ENCODE measurements around the gene BTBD16.

The BTBD16 gene

DNA sequence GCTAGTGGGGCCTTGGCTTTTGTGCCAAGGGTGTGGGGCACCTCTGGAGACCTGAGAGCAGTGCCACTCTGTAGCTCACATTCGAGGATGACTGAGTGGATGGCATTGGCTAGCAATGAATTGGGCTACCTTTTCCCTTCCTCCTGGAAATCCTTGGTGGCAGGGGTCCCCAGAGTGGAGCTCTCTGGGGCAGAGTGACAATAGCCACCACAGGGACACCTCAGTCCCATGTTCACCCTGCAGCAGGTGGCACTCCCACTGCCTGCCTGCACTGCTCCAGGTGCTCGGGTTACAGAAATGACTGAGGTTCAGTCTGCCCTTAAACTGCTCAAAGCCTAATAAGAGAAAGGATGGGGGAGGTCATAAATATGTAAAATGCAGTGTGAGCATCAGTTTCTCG, 17.8 kb downstream of the BTBD16 start:
- no peaks in the 10 kb centered on the region for H3K79me1 ChIP-seq (ENCODE audit: low read length)
- no peak overlapping the region for H2AFZ ChIP-seq (ENCODE audit: insufficient read depth, low read length, poor library complexity)
- H3K4me3 ChIP-seq (ENCODE audit: low read depth, low read length): no peak overlapping the region
- no peaks in the 10 kb centered on the region for H3K27me3 ChIP-seq (ENCODE audit: insufficient read depth, low read length)
- no peak overlapping the region for H3K23ac ChIP-seq (ENCODE audit: low read length)
- peaks cover 4 to 7% of the 10 kb centered on the region in 2 experiments for H3K4me1 ChIP-seq (ENCODE audit: control insufficient read depth in 1 of 2, insufficient read depth in 2 of 2, low read length in 2 of 2)
- no peak overlapping the region for H2BK120ac ChIP-seq (ENCODE audit: insufficient read depth, low read length, poor library complexity)
- no peaks in the 10 kb centered on the region for H3K79me2 ChIP-seq (ENCODE audit: control insufficient read depth, insufficient read depth, low read length, poor library complexity)
- no peak for DNase-seq
- H3K27ac ChIP-seq (ENCODE audit: low read depth, low read length): no peak overlapping the region
- no peak overlapping the region for H4K12ac ChIP-seq (ENCODE audit: low read depth, low read length)
- H3K4ac ChIP-seq (ENCODE audit: low read depth, low read length): no peak overlapping the region
- no peak overlapping the region for H2BK5ac ChIP-seq (ENCODE audit: low read depth, low read length, poor library complexity)
- H3K14ac ChIP-seq (ENCODE audit: low read length): no peak overlapping the region
- no peak overlapping the region for H4K8ac ChIP-seq (ENCODE audit: low read depth, low read length)
- H4K91ac ChIP-seq (ENCODE audit: low read depth, low read length): no peak overlapping the region
- H3K18ac ChIP-seq (ENCODE audit: low read length): no peak overlapping the region
- H2AK5ac ChIP-seq (ENCODE audit: low read length): no peak overlapping the region
- H3K9ac ChIP-seq (ENCODE audit: low read length): no peak overlapping the region
- H3K36me3 ChIP-seq (ENCODE audit: control insufficient read depth in 1 of 2, insufficient read depth in 2 of 2, low read length in 2 of 2): no peaks in the 10 kb centered on the region
- no peaks in the 10 kb centered on the region for H3K9me3 ChIP-seq (ENCODE audit: insufficient read depth, low read depth, low read length)
- no peak overlapping the region for H3K4me2 ChIP-seq (ENCODE audit: low read length)
- no peak overlapping the region for H2BK12ac ChIP-seq (ENCODE audit: low read length)
- whole genome bisulfite sequencing (ENCODE audit: extremely low coverage, insufficient coverage, insufficient read length): no CpG with 5 or more reads among the region's 3 CpGs

DNA sequence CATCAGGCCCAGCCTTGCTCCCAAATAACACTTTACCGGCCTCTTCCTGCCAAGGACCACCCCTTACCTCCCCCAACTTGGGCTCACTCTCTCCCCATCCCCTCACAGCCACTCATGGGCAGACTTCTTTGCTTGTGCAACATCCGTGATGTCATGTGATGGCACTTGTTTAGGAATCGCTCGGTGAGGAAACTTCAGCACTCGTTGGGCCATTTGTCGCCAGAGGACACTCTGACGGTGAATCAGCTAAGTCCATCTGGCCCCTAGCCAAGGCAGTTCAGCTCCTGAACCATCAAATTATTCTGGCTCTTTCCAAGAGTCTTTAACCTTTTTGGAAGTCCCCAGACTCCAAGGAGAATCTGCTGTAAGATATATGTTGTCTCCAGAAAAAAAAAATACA, 19.2 kb downstream of the BTBD16 start:
- no CpG with 5 or more reads among the region's 7 CpGs for WGBS (ENCODE audit: extremely low coverage, insufficient coverage, insufficient read length)
- no peak overlapping the region for H2BK120ac ChIP-seq (ENCODE audit: insufficient read depth, low read length, poor library complexity)

DNA sequence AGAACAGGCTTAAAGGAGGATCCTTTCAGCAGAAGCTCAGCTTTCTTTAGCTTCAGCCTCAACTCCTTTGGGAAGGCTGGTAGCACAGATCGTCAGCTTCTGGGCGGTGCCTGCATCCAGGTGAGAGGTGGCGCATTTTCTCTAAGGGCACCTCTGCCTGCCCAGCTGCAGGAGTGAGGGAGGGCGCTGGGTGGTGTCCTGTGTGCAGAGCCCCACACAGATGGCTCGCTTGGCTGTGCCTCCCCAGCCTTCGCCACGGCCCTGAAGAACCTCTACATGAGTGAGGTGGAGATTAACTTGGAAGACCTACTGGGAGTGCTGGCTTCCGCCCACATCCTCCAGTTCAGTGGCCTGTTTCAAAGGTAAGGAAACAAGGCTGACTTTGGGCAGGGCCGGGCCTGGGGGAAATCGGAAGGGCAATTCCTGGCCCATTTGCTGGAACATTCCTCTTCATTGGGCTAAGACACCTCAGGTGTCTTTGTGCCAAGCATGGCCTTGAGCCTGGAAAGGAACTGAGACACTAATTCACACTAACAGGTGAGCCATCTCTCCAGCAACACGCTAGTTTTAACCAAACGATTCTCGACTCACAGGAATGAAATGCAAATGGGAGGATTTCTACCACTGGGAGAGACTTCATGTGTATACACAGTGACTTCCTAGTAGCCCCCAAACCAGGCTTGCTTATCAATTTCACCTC, 19.9 kb downstream of the BTBD16 start:
- Histone ChIP-seq H4K91ac (ENCODE audit: low read depth, low read length) (no peak overlapping the region), H3K9me3 (ENCODE audit: insufficient read depth, low read depth, low read length) (no peaks in the 10 kb centered on the region), H3K79me1 (ENCODE audit: low read length) (no peaks in the 10 kb centered on the region), H2BK5ac (ENCODE audit: low read depth, low read length, poor library complexity) (no peak overlapping the region), H3K4ac (ENCODE audit: low read depth, low read length) (no peak overlapping the region), H3K23ac (ENCODE audit: low read length) (no peak overlapping the region), H3K18ac (ENCODE audit: low read length) (no peak overlapping the region), H3K4me1 (ENCODE audit: control insufficient read depth in 1 of 2, insufficient read depth in 2 of 2, low read length in 2 of 2) (peaks cover 8 to 13% of the 10 kb centered on the region in 2 experiments), H2AK5ac (ENCODE audit: low read length) (no peak overlapping the region), H4K12ac (ENCODE audit: low read depth, low read length) (no peak overlapping the region), H3K9ac (ENCODE audit: low read length) (no peak overlapping the region), H2AFZ (ENCODE audit: insufficient read depth, low read length, poor library complexity) (no peak overlapping the region), H2BK120ac (ENCODE audit: insufficient read depth, low read length, poor library complexity) (no peak overlapping the region), H3K27ac (ENCODE audit: low read depth, low read length) (no peak overlapping the region), H4K8ac (ENCODE audit: low read depth, low read length) (no peak overlapping the region), H3K27me3 (ENCODE audit: insufficient read depth, low read length) (no peaks in the 10 kb centered on the region), H3K79me2 (ENCODE audit: control insufficient read depth, insufficient read depth, low read length, poor library complexity) (no peaks in the 10 kb centered on the region), H2BK12ac (ENCODE audit: low read length) (no peak overlapping the region), H3K4me3 (ENCODE audit: low read depth, low read length) (no peak overlapping the region), H3K36me3 (ENCODE audit: control insufficient read depth in 1 of 2, insufficient read depth in 2 of 2, low read length in 2 of 2) (no peaks in the 10 kb centered on the region), H3K4me2 (ENCODE audit: low read length) (no peak overlapping the region), H3K14ac (ENCODE audit: low read length) (no peak overlapping the region)
- no CpG with 5 or more reads among the region's 13 CpGs for WGBS (ENCODE audit: extremely low coverage, insufficient coverage, insufficient read length)
- DNase-seq: no peak

More for the DNA sequence above, 19.2 kb downstream of the BTBD16 start:
- Histone ChIP-seq H4K8ac (ENCODE audit: low read depth, low read length) (no peak overlapping the region), H3K4ac (ENCODE audit: low read depth, low read length) (no peak overlapping the region), H3K9me3 (ENCODE audit: insufficient read depth, low read depth, low read length) (no peaks in the 10 kb centered on the region), H4K91ac (ENCODE audit: low read depth, low read length) (no peak overlapping the region), H2BK5ac (ENCODE audit: low read depth, low read length, poor library complexity) (no peak overlapping the region), H3K23ac (ENCODE audit: low read length) (no peak overlapping the region), H2BK12ac (ENCODE audit: low read length) (no peak overlapping the region), H3K79me1 (ENCODE audit: low read length) (no peaks in the 10 kb centered on the region), H4K12ac (ENCODE audit: low read depth, low read length) (no peak overlapping the region), H3K18ac (ENCODE audit: low read length) (no peak overlapping the region), H3K4me2 (ENCODE audit: low read length) (no peak overlapping the region), H3K14ac (ENCODE audit: low read length) (no peak overlapping the region), H3K4me1 (ENCODE audit: control insufficient read depth in 1 of 2, insufficient read depth in 2 of 2, low read length in 2 of 2) (peaks cover 8 to 13% of the 10 kb centered on the region in 2 experiments), H3K4me3 (ENCODE audit: low read depth, low read length) (no peak overlapping the region), H3K79me2 (ENCODE audit: control insufficient read depth, insufficient read depth, low read length, poor library complexity) (no peaks in the 10 kb centered on the region), H3K9ac (ENCODE audit: low read length) (no peak overlapping the region), H3K27me3 (ENCODE audit: insufficient read depth, low read length) (no peaks in the 10 kb centered on the region), H3K36me3 (ENCODE audit: control insufficient read depth in 1 of 2, insufficient read depth in 2 of 2, low read length in 2 of 2) (no peaks in the 10 kb centered on the region), H2AK5ac (ENCODE audit: low read length) (no peak overlapping the region), H3K27ac (ENCODE audit: low read depth, low read length) (no peak overlapping the region), H2AFZ (ENCODE audit: insufficient read depth, low read length, poor library complexity) (no peak overlapping the region)
- DNase-seq: peak; percentile 40 to 58

DNA sequence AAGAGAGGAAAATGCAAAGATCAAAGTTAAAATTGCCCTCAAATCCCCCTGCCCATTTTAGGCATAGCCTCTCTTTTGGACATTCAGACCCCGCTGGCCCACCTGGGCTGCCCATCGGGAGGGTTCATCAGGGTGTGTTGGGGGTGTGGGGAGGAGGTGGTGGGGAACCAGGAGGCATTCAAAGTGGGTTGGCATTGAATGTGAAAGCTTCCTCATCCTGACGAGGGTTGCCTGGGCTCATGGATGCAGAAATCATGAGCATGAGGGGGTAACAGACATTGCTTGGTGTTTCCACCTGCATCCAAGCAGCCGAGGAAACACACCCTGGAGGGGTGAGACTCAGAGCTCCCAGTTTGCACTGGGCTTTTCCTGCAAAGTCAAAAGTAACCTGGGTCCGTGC, 20.6 kb downstream of the BTBD16 start:
- H4K91ac ChIP-seq (ENCODE audit: low read depth, low read length): no peak overlapping the region
- no peak overlapping the region for H3K9ac ChIP-seq (ENCODE audit: low read length)
- H3K4ac ChIP-seq (ENCODE audit: low read depth, low read length): no peak overlapping the region
- H3K18ac ChIP-seq (ENCODE audit: low read length): no peak overlapping the region
- H3K79me2 ChIP-seq (ENCODE audit: control insufficient read depth, insufficient read depth, low read length, poor library complexity): no peaks in the 10 kb centered on the region
- no CpG with 5 or more reads among the region's 5 CpGs for WGBS (ENCODE audit: extremely low coverage, insufficient coverage, insufficient read length)
- no peak overlapping the region for H3K23ac ChIP-seq (ENCODE audit: low read length)
- no peak overlapping the region for H3K4me2 ChIP-seq (ENCODE audit: low read length)
- no peak overlapping the region for H3K4me3 ChIP-seq (ENCODE audit: low read depth, low read length)
- no peak overlapping the region for H4K12ac ChIP-seq (ENCODE audit: low read depth, low read length)
- H2BK120ac ChIP-seq (ENCODE audit: insufficient read depth, low read length, poor library complexity): no peak overlapping the region
- no peaks in the 10 kb centered on the region for H3K79me1 ChIP-seq (ENCODE audit: low read length)
- no peak for DNase-seq
- H3K9me3 ChIP-seq (ENCODE audit: insufficient read depth, low read depth, low read length): no peaks in the 10 kb centered on the region
- no peaks in the 10 kb centered on the region for H3K36me3 ChIP-seq (ENCODE audit: control insufficient read depth in 1 of 2, insufficient read depth in 2 of 2, low read length in 2 of 2)
- H4K8ac ChIP-seq (ENCODE audit: low read depth, low read length): no peak overlapping the region
- no peak overlapping the region for H3K27ac ChIP-seq (ENCODE audit: low read depth, low read length)
- H3K14ac ChIP-seq (ENCODE audit: low read length): no peak overlapping the region
- no peak overlapping the region for H2AK5ac ChIP-seq (ENCODE audit: low read length)
- no peak overlapping the region for H2BK5ac ChIP-seq (ENCODE audit: low read depth, low read length, poor library complexity)
- H2AFZ ChIP-seq (ENCODE audit: insufficient read depth, low read length, poor library complexity): no peak overlapping the region
- H3K4me1 ChIP-seq (ENCODE audit: control insufficient read depth in 1 of 2, insufficient read depth in 2 of 2, low read length in 2 of 2): peaks cover 8 to 13% of the 10 kb centered on the region in 2 experiments
- no peaks in the 10 kb centered on the region for H3K27me3 ChIP-seq (ENCODE audit: insufficient read depth, low read length)
- H2BK12ac ChIP-seq (ENCODE audit: low read length): no peak overlapping the region

Data from trophoblast cell (in vitro differentiated cells and primary cell).